Measurements from ENCODE around the gene HCN2. TPM values are rescaled to one million over a fixed set of nuclear protein-coding genes. Genes with fewer than 3 reads are reported as not detected.
"Not testable (repeated sequence)": the region's sequence is repeated elsewhere in the genome, so short reads cannot be mapped to it uniquely, and the experiment has no call there.

HCN2 gene
- total RNA-seq, 2 experiments from 2014 or later = 2.1 TPM

DNA sequence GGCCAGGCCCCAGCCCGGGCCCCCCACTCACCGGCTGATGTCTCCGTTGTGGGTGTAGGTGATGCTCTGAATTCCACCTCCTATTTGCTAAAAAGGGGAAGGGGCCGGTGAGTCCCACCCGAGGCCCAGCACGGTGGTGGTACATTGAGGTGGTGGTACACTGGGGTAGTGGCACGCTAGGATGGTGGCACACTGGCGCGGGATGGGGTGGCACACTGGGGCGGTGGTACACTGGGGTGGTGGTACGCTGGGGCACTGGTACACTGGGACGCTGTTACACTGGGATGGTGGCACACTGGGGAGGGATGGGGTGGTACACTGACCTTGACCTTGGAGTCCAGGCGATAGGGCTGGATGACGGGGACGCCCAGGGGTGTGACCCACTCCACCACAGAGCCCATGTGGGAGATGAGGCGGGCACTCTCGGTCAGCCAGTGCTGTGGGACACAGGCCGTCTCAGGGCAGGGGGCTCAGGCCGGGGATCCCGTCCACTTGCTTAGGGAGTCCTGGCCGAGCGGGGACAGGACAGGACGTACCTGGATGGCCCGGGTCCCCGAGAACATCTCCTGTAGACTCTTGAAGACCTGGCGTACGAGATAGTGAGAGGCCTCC is 29.1 kb downstream of the HCN2 start:
- TF ChIP-seq, protein P1, sequence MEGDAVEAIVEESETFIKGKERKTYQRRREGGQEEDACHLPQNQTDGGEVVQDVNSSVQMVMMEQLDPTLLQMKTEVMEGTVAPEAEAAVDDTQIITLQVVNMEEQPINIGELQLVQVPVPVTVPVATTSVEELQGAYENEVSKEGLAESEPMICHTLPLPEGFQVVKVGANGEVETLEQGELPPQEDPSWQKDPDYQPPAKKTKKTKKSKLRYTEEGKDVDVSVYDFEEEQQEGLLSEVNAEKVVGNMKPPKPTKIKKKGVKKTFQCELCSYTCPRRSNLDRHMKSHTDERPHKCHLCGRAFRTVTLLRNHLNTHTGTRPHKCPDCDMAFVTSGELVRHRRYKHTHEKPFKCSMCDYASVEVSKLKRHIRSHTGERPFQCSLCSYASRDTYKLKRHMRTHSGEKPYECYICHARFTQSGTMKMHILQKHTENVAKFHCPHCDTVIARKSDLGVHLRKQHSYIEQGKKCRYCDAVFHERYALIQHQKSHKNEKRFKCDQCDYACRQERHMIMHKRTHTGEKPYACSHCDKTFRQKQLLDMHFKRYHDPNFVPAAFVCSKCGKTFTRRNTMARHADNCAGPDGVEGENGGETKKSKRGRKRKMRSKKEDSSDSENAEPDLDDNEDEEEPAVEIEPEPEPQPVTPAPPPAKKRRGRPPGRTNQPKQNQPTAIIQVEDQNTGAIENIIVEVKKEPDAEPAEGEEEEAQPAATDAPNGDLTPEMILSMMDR (IDR thresholded peaks at IDR 0.05) = no peak
- DNase-seq (no peak), ATAC-seq (ENCODE audit: poor library complexity) (no peak)
- Mint-ChIP-seq H3K9me3 (no peaks in the 10 kb centered on the region), H3K4me3 (no peak overlapping the region), H3K27me3 (peaks cover 3% of the 10 kb centered on the region), H3K36me3 (ENCODE audit: low read depth) (peaks cover 39% of the 10 kb centered on the region), H3K27ac (no peak overlapping the region), H3K4me1 (ENCODE audit: low read depth) (peaks cover 4% of the 10 kb centered on the region)
- peaks cover 53% of the 10 kb centered on the region for H3K36me3 ChIP-seq (ENCODE audit: insufficient read depth, low read length)
- POLR2A ChIA-PET = no interaction called here
- intact Hi-C loops (cut with DNase I, micrococcal nuclease) = no loop called here
- no peak overlapping the region for H3K4me3 ChIP-seq (ENCODE audit: low read length)
- H3K27ac ChIP-seq (ENCODE audit: low read depth in 1 of 2, low read length in 2 of 2) = no peak overlapping the region
- H3K9me3 ChIP-seq (ENCODE audit: control insufficient read depth in 1 of 2, insufficient read depth in 1 of 2, low read length in 2 of 2) = no peaks in the 10 kb centered on the region
- CTCF ChIA-PET = no interaction called here
- H3K27me3 ChIP-seq (ENCODE audit: control insufficient read depth in 1 of 2, insufficient read depth in 2 of 2, low read length in 2 of 2) = no peaks in the 10 kb centered on the region
- peaks cover 3% of the 10 kb centered on the region for H3K4me1 ChIP-seq (ENCODE audit: insufficient read depth, low read length)

DNA sequence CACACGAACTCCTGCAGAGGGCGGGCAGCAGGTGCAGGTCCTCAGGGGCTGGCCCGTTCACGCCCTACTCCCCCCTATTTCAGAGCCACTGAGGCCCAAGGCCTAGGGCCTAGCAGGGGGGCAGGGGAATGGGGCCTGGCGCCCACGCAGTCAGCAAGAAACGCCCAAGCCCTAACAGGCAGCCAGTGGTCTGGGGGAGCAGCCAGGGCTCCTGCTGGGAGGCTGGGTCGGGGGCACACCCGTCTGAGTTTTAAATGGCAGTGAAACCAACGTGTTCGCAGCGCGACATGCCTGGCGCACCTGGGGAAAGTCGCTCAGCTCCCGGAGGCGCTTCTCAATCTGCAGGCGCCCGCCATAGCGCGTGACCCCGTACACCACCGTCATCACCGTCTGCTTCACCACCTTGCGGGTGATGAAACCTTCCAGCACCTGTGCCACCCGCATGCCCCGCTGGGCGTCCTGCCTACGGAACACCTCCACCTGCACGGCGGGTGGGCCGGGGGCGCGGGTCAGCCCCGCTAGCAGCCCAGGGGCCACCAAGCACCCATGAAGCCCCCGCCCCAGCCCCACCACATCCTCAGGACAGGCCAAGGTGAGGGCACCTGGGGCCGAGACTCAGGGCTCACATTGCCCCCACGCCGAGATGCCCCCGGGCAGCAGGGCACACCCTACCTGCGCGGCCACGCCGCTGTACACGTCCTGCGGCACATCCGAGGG is 29.8 kb downstream of the HCN2 start:
- Mint-ChIP-seq H3K36me3 (ENCODE audit: low read depth) (peaks cover 42% of the 10 kb centered on the region), H3K4me1 (ENCODE audit: low read depth) (peaks cover 4% of the 10 kb centered on the region), H3K27ac (no peak overlapping the region), H3K9me3 (no peaks in the 10 kb centered on the region), H3K27me3 (peaks cover 3% of the 10 kb centered on the region), H3K4me3 (no peak overlapping the region)
- H3K9me3 ChIP-seq (ENCODE audit: control insufficient read depth in 1 of 2, insufficient read depth in 1 of 2, low read length in 2 of 2) = no peaks in the 10 kb centered on the region
- ATAC-seq (ENCODE audit: poor library complexity) = no peak
- H3K4me1 ChIP-seq (ENCODE audit: insufficient read depth, low read length) = peaks cover 3% of the 10 kb centered on the region
- ChIA-PET CTCF (no interaction called here), POLR2A (no interaction called here)
- H3K4me3 ChIP-seq (ENCODE audit: low read length) = no peak overlapping the region
- H3K27ac ChIP-seq (ENCODE audit: low read depth in 1 of 2, low read length in 2 of 2) = no peak overlapping the region
- peaks cover 53% of the 10 kb centered on the region for H3K36me3 ChIP-seq (ENCODE audit: insufficient read depth, low read length)
- intact Hi-C loops (cut with DNase I, micrococcal nuclease) = no loop called here
- TF ChIP-seq, protein P1 (IDR thresholded peaks at IDR 0.05) = no peak
- no peaks in the 10 kb centered on the region for H3K27me3 ChIP-seq (ENCODE audit: control insufficient read depth in 1 of 2, insufficient read depth in 2 of 2, low read length in 2 of 2)
- DNase-seq = no peak

DNA sequence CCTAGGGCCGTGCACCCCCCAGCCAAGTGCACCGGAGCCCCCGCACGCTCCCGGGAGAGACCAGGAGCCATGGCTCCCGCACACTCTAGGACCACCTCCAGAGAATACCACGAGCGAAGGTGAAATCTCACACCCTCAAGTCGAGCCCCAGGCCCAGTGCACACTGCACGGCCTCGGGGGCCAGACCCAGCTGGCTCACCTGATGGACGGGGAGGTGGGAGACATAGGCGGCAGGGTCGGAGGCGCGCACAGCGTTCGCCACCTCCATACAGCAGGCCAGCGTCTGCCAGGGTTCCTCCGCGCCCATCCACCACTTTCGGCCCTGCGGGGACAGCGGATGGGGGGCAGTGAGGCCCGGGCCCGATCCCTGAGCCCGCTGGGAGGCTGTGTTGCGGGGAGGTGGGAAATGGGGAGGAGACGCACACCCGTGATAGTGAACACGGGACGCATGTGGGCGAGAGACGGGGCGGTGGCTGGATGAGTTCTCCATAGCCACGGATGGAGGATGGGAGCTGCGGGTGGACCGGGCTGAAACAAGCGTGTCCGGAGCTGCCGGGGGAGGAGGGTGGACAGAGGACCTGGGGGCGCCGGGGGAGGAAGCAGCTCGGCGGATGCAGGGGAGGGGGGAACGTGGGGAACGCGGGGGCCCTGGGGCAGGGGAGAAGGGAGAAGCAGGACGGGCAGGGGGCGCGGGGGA is 30.6 kb downstream of the HCN2 start:
- Mint-ChIP-seq H3K4me1 (ENCODE audit: low read depth) (peaks cover 4% of the 10 kb centered on the region), H3K27me3 (peaks cover 3% of the 10 kb centered on the region), H3K36me3 (ENCODE audit: low read depth) (peaks cover 42% of the 10 kb centered on the region), H3K4me3 (no peak overlapping the region), H3K9me3 (no peaks in the 10 kb centered on the region), H3K27ac (no peak overlapping the region)
- Histone ChIP-seq H3K9me3 (ENCODE audit: control insufficient read depth in 1 of 2, insufficient read depth in 1 of 2, low read length in 2 of 2) (no peaks in the 10 kb centered on the region), H3K27me3 (ENCODE audit: control insufficient read depth in 1 of 2, insufficient read depth in 2 of 2, low read length in 2 of 2) (no peaks in the 10 kb centered on the region), H3K4me3 (ENCODE audit: low read length) (no peak overlapping the region), H3K4me1 (ENCODE audit: insufficient read depth, low read length) (peaks cover 3% of the 10 kb centered on the region), H3K36me3 (ENCODE audit: insufficient read depth, low read length) (peaks cover 57% of the 10 kb centered on the region), H3K27ac (ENCODE audit: low read depth in 1 of 2, low read length in 2 of 2) (no peak overlapping the region)
- TF ChIP-seq, protein P1 (IDR thresholded peaks at IDR 0.05) = no peak
- POLR2A ChIA-PET = no interaction called here
- CTCF ChIA-PET = no interaction called here
- intact Hi-C loops (cut with DNase I, micrococcal nuclease) = no loop called here
- no peak for ATAC-seq (ENCODE audit: poor library complexity)
- DNase-seq = no peak

DNA sequence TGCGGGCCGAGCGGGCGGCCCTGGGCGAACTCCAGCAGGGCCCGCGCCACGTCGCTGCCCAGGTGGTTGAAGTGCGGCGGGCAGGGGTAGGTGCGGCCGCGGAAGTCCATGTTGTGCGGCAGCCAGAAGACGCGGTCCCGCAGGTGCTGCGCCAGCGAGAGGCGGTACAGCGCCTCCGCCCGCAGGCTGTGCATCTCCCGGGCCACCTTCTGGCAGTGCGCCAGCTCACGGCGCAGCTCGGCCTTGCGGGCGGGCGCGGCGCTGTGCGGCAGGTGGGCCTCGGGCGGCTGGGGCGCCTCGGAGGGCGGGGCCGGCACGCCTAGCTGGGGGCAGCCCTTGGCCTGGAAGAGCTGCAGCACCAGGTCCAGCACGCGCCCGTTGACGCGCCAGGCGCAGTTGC is 31.5 kb downstream of the HCN2 start:
- CTCF ChIA-PET; H3K9me3 Mint-ChIP-seq; H3K4me1 Mint-ChIP-seq (ENCODE audit: low read depth); ATAC-seq (ENCODE audit: poor library complexity); POLR2A ChIA-PET; H3K9me3 ChIP-seq (ENCODE audit: control insufficient read depth in 1 of 2, insufficient read depth in 1 of 2, low read length in 2 of 2); H3K27ac ChIP-seq (ENCODE audit: low read depth in 1 of 2, low read length in 2 of 2); H3K4me3 Mint-ChIP-seq; H3K4me3 ChIP-seq (ENCODE audit: low read length); intact Hi-C loops (cut with DNase I, micrococcal nuclease); H3K27ac Mint-ChIP-seq; H3K4me1 ChIP-seq (ENCODE audit: insufficient read depth, low read length); H3K27me3 ChIP-seq (ENCODE audit: control insufficient read depth in 1 of 2, insufficient read depth in 2 of 2, low read length in 2 of 2); H3K27me3 Mint-ChIP-seq; DNase-seq: not testable (repeated sequence)
- peaks cover 44% of the 10 kb centered on the region for H3K36me3 Mint-ChIP-seq (ENCODE audit: low read depth)
- H3K36me3 ChIP-seq (ENCODE audit: insufficient read depth, low read length) = peaks cover 60% of the 10 kb centered on the region

Data from CD4-positive, alpha-beta T cell (primary cell).